ENCODE results near the gene STAG1.

DNA sequence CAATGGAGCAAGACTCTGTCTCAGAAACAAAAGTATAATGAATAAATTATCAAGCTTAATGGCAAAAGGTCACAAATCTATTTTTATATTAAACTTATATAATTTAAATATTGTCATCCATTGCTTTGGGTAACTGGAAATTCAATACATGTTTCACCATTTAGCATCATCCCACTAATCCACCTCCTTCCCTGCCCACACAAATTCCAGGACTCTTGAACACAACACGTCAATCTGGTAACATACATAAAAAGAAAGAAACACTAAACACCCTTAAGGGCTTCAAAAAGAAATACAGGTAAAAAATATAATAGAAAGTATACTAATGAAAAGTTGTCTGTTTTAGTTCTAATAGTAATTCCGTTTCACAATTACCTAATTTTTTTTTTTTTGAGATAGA, 149.4 kb downstream of the STAG1 start:
- TF ChIP-seq POLR2A (IDR thresholded peaks at IDR 0.05), result no peak
- TF ChIP-seq, protein P1, sequence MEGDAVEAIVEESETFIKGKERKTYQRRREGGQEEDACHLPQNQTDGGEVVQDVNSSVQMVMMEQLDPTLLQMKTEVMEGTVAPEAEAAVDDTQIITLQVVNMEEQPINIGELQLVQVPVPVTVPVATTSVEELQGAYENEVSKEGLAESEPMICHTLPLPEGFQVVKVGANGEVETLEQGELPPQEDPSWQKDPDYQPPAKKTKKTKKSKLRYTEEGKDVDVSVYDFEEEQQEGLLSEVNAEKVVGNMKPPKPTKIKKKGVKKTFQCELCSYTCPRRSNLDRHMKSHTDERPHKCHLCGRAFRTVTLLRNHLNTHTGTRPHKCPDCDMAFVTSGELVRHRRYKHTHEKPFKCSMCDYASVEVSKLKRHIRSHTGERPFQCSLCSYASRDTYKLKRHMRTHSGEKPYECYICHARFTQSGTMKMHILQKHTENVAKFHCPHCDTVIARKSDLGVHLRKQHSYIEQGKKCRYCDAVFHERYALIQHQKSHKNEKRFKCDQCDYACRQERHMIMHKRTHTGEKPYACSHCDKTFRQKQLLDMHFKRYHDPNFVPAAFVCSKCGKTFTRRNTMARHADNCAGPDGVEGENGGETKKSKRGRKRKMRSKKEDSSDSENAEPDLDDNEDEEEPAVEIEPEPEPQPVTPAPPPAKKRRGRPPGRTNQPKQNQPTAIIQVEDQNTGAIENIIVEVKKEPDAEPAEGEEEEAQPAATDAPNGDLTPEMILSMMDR (IDR thresholded peaks at IDR 0.05), result no peak
